ENCODE results near the gene AFAP1L1. TPM values are rescaled to one million over a fixed set of nuclear protein-coding genes. Genes with fewer than 3 reads are reported as not detected.

The AFAP1L1 gene
- total RNA-seq, 2 experiments from 2014 or later, result 0.18 to 0.55 TPM

DNA sequence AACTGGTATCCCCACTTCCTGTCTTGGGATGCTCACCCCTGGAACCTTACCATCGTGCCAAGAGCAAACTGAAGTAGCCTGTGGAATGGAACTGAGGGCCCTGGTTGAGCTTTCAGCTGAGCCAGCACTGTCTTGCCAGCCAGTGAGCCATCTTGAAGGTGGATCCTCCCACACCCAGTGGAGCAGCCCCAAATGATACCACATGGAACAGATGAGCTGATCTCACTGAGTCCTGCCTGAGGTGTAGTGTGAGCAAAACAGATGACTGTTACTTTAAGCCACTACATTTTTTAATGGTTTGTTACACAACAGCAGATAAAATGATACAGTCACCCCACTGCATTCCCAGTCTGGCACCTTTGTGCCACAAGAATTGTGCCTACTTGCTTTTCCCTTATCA is 84.0 kb downstream of the AFAP1L1 start:
- Mint-ChIP-seq H3K4me1 (peaks cover 79% of the 10 kb centered on the region), H3K36me3 (ENCODE audit: low read depth) (peaks cover 57% of the 10 kb centered on the region), H3K9me3 (ENCODE audit: low read depth) (no peaks in the 10 kb centered on the region), H3K4me3 (no peak overlapping the region), H3K27me3 (no peaks in the 10 kb centered on the region), H3K27ac (peak overlapping the region; percentile 76)
- intact Hi-C loops (cut with DNase I, micrococcal nuclease), result loop anchor here in 1 of 2 experiments (2.0 to 5.0 kb wide), 4 partner anchors 377 to 1057 kb away; partner anchors contain the start of genes CD74, PPARGC1B and SLC26A2
- peak; percentile 17 for ATAC-seq
- peak; percentile 59 for DNase-seq
- CTCF ChIA-PET, result interaction anchor here (0.7 to 7.8 kb wide), 9 partner anchors 8 to 207 kb away, joined by 3 to 84 read pairs (median 5); partner anchors contain the start of genes CSNK1A1 and GRPEL2
- POLR2A ChIA-PET, result interaction anchor here (0.6 to 1.1 kb wide), 3 partner anchors 9 to 11 kb away, joined by 3 to 6 read pairs (median 3); partner anchors contain the start of gene GRPEL2

DNA sequence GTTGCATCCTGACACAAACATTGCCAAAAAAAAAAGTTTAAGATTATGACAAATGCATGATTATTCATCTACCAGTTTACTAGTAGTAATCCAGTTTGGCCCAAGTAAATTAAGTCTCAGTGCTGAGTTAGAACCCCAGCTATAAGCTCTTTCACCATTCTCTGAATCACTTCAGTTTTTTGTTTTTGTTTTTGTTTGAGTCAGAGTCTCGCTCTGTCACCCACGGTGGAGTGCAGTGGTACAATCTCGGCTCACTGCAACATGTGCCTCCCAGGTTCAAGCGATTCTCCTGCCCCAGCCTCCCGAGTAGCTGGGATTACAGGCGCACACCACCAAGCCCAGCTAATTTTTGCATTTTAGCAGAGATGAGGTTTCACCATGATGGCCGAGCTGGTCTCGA is 84.7 kb downstream of the AFAP1L1 start:
- H3K27ac Mint-ChIP-seq, result peak overlapping the region; percentile 76
- ATAC-seq (peak; percentile 7), DNase-seq (peak; percentile 65)
- ChIA-PET CTCF (interaction anchor here (0.9 to 7.8 kb wide), 8 partner anchors 9 to 206 kb away, joined by 3 to 84 read pairs (median 4); partner anchors contain the start of genes CSNK1A1 and GRPEL2), POLR2A (interaction anchor here (0.6 to 1.1 kb wide), 4 partner anchors 9 to 195 kb away, joined by 3 to 6 read pairs (median 4); partner anchors contain the start of gene GRPEL2)
- H3K9me3 Mint-ChIP-seq (ENCODE audit: low read depth), result no peaks in the 10 kb centered on the region
- H3K4me1 Mint-ChIP-seq, result peaks cover 77% of the 10 kb centered on the region
- peak overlapping the region; percentile 26 for H3K4me3 Mint-ChIP-seq
- intact Hi-C loops (cut with DNase I, micrococcal nuclease), result loop anchor here in 1 of 2 experiments (2.0 to 5.0 kb wide), 4 partner anchors 376 to 1056 kb away; partner anchors contain the start of genes CD74, PPARGC1B and SLC26A2
- no peaks in the 10 kb centered on the region for H3K27me3 Mint-ChIP-seq
- peaks cover 52% of the 10 kb centered on the region for H3K36me3 Mint-ChIP-seq (ENCODE audit: low read depth)

DNA sequence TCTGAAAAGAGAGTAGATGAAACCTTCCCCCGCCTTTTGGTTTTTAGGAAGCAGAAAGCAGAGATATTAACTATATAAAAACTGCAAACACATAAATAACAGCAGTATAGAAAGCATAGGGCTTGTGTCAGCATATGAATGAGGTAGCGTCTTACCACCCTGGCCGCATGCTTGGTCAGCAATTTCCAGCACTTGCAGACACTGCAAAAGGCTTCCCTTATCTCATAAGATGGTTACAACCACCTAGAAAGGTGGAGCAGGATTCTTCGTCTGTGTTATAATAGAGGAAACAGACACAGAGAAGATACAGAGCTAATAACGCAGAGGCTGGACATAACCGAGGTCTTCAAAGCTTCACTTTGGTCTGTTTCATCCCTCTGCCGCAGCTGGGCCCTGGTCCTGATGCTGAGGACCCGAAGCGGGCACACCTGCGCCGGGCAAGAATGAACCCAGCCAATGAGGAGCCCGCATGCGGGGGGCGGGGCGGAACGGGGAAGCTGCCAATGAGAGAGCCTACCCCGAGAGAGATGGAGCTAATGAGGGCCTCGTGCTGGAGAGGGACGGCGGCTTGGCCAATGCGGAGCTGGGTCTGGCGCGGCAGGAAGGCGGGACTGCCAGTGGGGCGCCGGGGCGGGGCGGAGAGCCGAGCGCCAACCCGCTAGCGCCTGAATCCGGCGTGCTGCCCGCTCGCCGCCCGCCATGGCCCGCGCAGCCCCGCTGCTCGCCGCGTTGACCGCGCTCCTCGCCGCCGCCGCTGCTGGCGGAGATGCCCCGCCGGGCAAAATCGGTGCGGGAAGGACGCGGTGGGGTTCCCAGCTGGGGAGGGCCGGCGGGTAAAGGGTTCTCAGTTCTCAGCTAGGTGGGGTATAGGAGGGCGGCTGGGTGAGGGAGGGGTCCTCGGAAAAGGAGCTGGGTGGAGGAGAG is 86.0 kb downstream of the AFAP1L1 start, which contains the start of gene PCYOX1L:
PCYOX1L (plus strand) TSS at position 677 of the 924 bp plus-strand sequence; CDS start at position 700, 23 bp downstream.
- intact Hi-C loops (cut with DNase I, micrococcal nuclease), result loop anchor here (1.0 to 5.0 kb wide), 6 partner anchors 12 to 1055 kb away; partner anchors contain the start of genes GRPEL2 (in 2 of the 2), CD74 (in 1 of the 2), CSNK1A1 (in 1 of the 2) and PPARGC1B (in 1 of the 2)

DNA sequence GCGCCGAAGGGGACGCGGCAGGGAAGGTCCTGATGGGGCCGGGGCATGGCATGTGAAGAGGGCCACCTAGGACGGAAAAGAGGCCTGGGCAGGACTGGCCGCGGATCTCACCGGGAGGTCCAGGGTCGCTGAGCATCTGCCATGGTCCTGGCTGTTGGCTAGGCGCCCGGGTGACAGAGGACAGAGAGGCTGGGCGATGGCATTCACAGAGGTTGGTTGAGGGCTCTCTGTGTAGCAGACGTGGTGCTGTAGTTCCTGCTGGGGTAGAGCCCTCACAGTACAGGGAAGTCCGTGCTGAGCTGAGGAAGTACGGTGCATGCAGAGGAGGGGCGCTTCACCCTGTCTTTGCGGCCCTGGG is 86.6 kb downstream of the AFAP1L1 start:
- no peaks in the 10 kb centered on the region for H3K9me3 Mint-ChIP-seq (ENCODE audit: low read depth)
- ChIA-PET POLR2A (interaction anchor here (0.5 to 1.7 kb wide), 7 partner anchors 9 to 397 kb away, joined by 3 to 22 read pairs (median 4); partner anchors contain the start of genes CSNK1A1 and GRPEL2), CTCF (interaction anchor here (0.9 to 7.8 kb wide), 6 partner anchors 8 to 41 kb away, joined by 3 to 84 read pairs (median 8); partner anchors contain the start of gene GRPEL2)
- H3K36me3 Mint-ChIP-seq (ENCODE audit: low read depth), result peaks cover 36% of the 10 kb centered on the region
- H3K4me1 Mint-ChIP-seq, result peaks cover 64% of the 10 kb centered on the region
- intact Hi-C loops (cut with DNase I, micrococcal nuclease), result loop anchor here in 1 of 2 experiments (5.0 kb wide), 3 partner anchors 374 to 604 kb away; partner anchors contain the start of genes PPARGC1B and SLC26A2
- no peaks in the 10 kb centered on the region for H3K27me3 Mint-ChIP-seq
- peak; percentile 44 for DNase-seq
- ATAC-seq, result peak; percentile 12
- H3K4me3 Mint-ChIP-seq, result peak overlapping the region; percentile 94
- peak overlapping the region; percentile 89 for H3K27ac Mint-ChIP-seq

More for the DNA sequence above, 86.0 kb downstream of the AFAP1L1 start, which contains the start of gene PCYOX1L:
- Mint-ChIP-seq H3K4me1 (peaks cover 66% of the 10 kb centered on the region), H3K36me3 (ENCODE audit: low read depth) (peaks cover 39% of the 10 kb centered on the region), H3K4me3 (peak within 1 kb of the TSS; percentile 94), H3K9me3 (ENCODE audit: low read depth) (no peaks in the 10 kb centered on the region), H3K27me3 (no peaks in the 10 kb centered on the region), H3K27ac (peak within 1 kb of the TSS; percentile 89)
- ChIA-PET CTCF (interaction anchor here (0.7 to 7.8 kb wide), 10 partner anchors 9 to 194 kb away, joined by 3 to 84 read pairs (median 6); partner anchors contain the start of genes CSNK1A1 and GRPEL2), POLR2A (interaction anchor here (0.5 to 1.7 kb wide), 6 partner anchors 8 to 398 kb away, joined by 3 to 22 read pairs (median 4); partner anchors contain the start of genes CSNK1A1 and GRPEL2)
- DNase-seq (peak; percentile 96), ATAC-seq (peak; percentile 98)

DNA sequence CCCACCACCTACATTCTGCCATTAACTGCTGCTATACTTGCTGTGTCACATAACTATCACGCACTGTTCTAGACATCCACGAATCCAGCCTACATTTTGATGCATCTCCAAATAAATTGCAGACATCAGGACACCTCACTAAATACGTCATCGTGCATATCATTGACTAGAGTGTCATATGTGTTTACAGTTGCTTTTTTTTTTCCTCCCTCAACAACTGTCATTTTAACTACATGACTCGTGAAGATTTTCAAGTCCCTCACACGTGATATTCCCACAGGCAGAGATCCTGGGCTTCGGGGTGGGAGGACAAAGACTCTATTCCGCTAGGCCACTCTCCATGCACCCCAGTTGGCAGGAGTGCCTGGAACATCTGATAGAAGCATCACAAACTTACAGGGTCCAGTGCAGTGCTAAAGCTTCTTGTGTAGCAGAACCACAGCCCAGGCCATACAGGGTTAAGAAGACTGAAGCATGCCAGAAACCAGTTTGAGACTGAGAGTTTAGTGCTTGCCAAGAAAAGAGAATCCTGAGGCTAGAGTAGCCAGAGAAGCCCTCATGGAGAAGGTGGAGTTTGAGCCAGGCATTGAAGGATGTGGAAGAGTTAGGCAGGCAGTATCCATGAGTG is 87.3 kb downstream of the AFAP1L1 start:
- peaks cover 60% of the 10 kb centered on the region for H3K4me1 Mint-ChIP-seq
- POLR2A ChIA-PET, result interaction anchor here (1.2 to 1.7 kb wide), 2 partner anchors 60 to 192 kb away, joined by 4 to 10 read pairs; partner anchors contain the start of gene CSNK1A1
- H3K27me3 Mint-ChIP-seq, result no peaks in the 10 kb centered on the region
- H3K36me3 Mint-ChIP-seq (ENCODE audit: low read depth), result peaks cover 32% of the 10 kb centered on the region
- H3K9me3 Mint-ChIP-seq (ENCODE audit: low read depth), result no peaks in the 10 kb centered on the region
- ATAC-seq, result no peak
- intact Hi-C loops (cut with DNase I, micrococcal nuclease), result loop anchor here in 1 of 2 experiments (5.0 kb wide), 3 partner anchors 373 to 603 kb away; partner anchors contain the start of genes PPARGC1B and SLC26A2
- CTCF ChIA-PET, result interaction anchor here (1.6 to 2.2 kb wide), 2 partner anchors 10 to 13 kb away, joined by 9 to 10 read pairs; no protein-coding TSS in a partner anchor
- H3K4me3 Mint-ChIP-seq, result peak overlapping the region; percentile 94
- H3K27ac Mint-ChIP-seq, result peak overlapping the region; percentile 89
- no peak for DNase-seq

DNA sequence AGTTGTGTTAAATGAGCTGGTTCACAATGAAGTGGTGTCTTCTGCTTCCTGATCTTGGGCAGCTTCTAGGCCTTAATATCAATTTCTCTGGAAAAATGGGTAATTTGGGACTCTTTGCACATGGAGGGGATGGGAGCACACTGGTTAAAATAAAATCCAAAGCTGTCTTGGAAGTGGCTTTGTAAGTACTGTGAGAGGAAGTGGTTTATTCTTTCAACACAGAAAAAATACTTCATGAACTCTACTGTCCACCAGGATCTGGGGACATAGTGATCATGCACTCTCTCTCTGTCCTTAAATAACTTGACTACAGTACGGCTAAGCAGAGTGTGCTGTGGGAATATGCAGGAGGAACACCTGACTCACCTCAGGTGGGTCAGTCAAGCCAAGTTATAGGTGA is 88.6 kb downstream of the AFAP1L1 start:
- H3K27me3 Mint-ChIP-seq, result no peaks in the 10 kb centered on the region
- intact Hi-C loops (cut with DNase I, micrococcal nuclease), result no loop called here
- peaks cover 51% of the 10 kb centered on the region for H3K4me1 Mint-ChIP-seq
- DNase-seq, result no peak
- H3K9me3 Mint-ChIP-seq (ENCODE audit: low read depth), result no peaks in the 10 kb centered on the region
- peak overlapping the region; percentile 77 for H3K27ac Mint-ChIP-seq
- H3K36me3 Mint-ChIP-seq (ENCODE audit: low read depth), result peaks cover 19% of the 10 kb centered on the region
- ChIA-PET POLR2A (interaction anchor here (1.0 kb wide), 1 partner anchor 190 kb away, joined by 3 read pairs; no protein-coding TSS in a partner anchor), CTCF (interaction anchor here (0.7 to 2.2 kb wide), 8 partner anchors 9 to 347 kb away, joined by 3 to 10 read pairs (median 4); partner anchors contain the start of gene GRPEL2)
- no peak overlapping the region for H3K4me3 Mint-ChIP-seq
- no peak for ATAC-seq

DNA sequence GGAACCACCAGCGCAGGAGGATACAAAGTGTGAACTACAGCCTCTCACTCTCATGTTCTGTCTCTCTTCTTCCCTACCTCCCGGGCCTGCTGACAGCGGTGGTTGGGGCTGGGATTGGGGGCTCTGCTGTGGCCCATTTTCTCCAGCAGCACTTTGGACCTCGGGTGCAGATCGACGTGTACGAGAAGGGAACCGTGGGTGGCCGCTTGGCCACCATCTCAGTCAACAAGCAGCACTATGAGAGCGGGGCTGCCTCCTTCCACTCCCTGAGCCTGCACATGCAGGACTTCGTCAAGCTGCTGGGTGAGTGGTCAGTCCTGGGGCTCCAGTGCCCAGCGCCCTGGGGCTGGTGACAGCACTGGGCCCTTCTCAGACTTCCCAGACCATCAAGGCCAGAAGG is 90.9 kb downstream of the AFAP1L1 start:
- H3K4me1 Mint-ChIP-seq, result peaks cover 34% of the 10 kb centered on the region
- no peaks in the 10 kb centered on the region for H3K9me3 Mint-ChIP-seq (ENCODE audit: low read depth)
- H3K27ac Mint-ChIP-seq, result peak overlapping the region; percentile 0
- H3K4me3 Mint-ChIP-seq, result no peak overlapping the region
- ATAC-seq (no peak), DNase-seq (no peak)
- intact Hi-C loops (cut with DNase I, micrococcal nuclease), result no loop called here
- POLR2A ChIA-PET, result no interaction called here
- H3K27me3 Mint-ChIP-seq, result no peaks in the 10 kb centered on the region
- CTCF ChIA-PET, result interaction anchor here (1.6 to 2.6 kb wide), 3 partner anchors 9 to 48 kb away, joined by 3 to 16 read pairs (median 4); no protein-coding TSS in a partner anchor
- peaks cover 7% of the 10 kb centered on the region for H3K36me3 Mint-ChIP-seq (ENCODE audit: low read depth)

DNA sequence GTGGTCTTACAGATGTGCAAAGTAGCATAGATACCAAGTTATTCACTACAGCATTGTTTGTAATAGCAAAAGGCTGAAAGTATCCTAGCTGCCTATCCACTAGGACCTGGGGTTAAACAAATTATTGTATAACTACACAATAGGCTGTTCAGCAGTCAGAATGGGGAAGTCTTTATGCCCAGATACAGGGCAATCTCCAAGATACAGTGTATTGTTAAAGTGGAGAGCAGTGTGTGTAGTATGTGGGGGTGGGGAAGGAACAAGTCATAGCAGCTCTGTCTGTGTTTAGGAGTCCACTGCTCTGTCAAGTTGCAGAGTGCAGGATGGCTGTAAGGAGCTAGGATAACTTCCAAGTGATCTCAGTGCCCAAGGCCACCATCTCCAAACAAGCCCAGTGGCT is 91.7 kb downstream of the AFAP1L1 start:
- peaks cover 33% of the 10 kb centered on the region for H3K4me1 Mint-ChIP-seq

DNA sequence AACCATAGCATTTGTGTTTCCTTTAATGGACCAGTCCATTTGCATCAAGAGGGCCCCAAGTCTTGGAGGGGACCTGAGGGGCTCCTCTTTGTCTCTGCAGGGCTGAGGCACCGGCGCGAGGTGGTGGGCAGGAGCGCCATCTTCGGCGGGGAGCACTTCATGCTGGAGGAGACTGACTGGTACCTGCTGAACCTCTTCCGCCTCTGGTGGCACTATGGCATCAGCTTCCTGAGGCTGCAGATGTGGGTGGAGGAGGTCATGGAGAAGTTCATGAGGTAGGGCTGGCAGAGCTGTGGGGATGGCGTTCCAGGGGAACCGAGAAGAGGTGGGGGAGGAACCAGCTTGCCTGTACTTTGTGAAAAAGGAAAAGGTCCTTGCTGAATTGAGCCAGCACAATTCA is 92.3 kb downstream of the AFAP1L1 start:
- H3K4me3 Mint-ChIP-seq, result no peak overlapping the region
- H3K27me3 Mint-ChIP-seq, result no peaks in the 10 kb centered on the region
- H3K36me3 Mint-ChIP-seq (ENCODE audit: low read depth), result peaks cover 13% of the 10 kb centered on the region
- CTCF ChIA-PET, result interaction anchor here (1.2 to 6.5 kb wide), 2 partner anchors 9 to 10 kb away, joined by 3 to 84 read pairs; partner anchors contain the start of gene PCYOX1L
- DNase-seq (no peak), ATAC-seq (no peak)
- H3K27ac Mint-ChIP-seq, result no peak overlapping the region
- intact Hi-C loops (cut with DNase I, micrococcal nuclease), result no loop called here
- H3K4me1 Mint-ChIP-seq, result peaks cover 27% of the 10 kb centered on the region
- no peaks in the 10 kb centered on the region for H3K9me3 Mint-ChIP-seq (ENCODE audit: low read depth)
- POLR2A ChIA-PET, result no interaction called here

More for the DNA sequence above, 91.7 kb downstream of the AFAP1L1 start:
- Mint-ChIP-seq H3K36me3 (ENCODE audit: low read depth) (peaks cover 12% of the 10 kb centered on the region), H3K9me3 (ENCODE audit: low read depth) (no peaks in the 10 kb centered on the region), H3K4me3 (no peak overlapping the region), H3K27ac (no peak overlapping the region), H3K27me3 (no peaks in the 10 kb centered on the region)
- CTCF ChIA-PET, result interaction anchor here (1.2 to 6.5 kb wide), 4 partner anchors 8 to 49 kb away, joined by 3 to 84 read pairs (median 10); partner anchors contain the start of gene PCYOX1L
- ATAC-seq (no peak), DNase-seq (no peak)
- intact Hi-C loops (cut with DNase I, micrococcal nuclease), result no loop called here
- POLR2A ChIA-PET, result no interaction called here

DNA sequence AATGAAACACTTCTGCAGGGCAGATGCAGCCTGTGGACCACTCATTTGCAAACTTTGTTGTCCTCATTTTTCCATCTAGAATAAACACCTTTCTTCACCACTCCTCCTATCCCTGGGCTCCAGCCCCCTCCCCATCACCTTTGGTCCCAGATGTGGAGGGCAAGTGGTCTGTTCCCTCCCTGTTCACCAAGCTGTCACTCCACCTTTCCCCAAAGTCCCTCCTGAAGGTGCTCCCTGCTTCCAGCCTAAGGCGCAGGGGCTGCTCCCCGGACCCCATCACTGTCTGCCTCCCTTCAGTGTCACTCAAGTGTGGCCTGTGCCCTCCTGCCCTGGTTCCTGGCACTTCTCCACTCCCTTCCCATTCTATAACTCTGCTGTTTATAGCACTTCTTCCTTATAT is 93.1 kb downstream of the AFAP1L1 start:
- no peak overlapping the region for H3K27ac Mint-ChIP-seq
- DNase-seq (no peak), ATAC-seq (no peak)
- POLR2A ChIA-PET, result no interaction called here
- no peaks in the 10 kb centered on the region for H3K9me3 Mint-ChIP-seq (ENCODE audit: low read depth)
- H3K27me3 Mint-ChIP-seq, result no peaks in the 10 kb centered on the region
- peaks cover 21% of the 10 kb centered on the region for H3K4me1 Mint-ChIP-seq
- H3K4me3 Mint-ChIP-seq, result no peak overlapping the region
- CTCF ChIA-PET, result interaction anchor here (1.0 to 6.5 kb wide), 3 partner anchors 9 to 197 kb away, joined by 3 to 84 read pairs (median 3); partner anchors contain the start of gene PCYOX1L
- intact Hi-C loops (cut with DNase I, micrococcal nuclease), result loop anchor here in 1 of 2 experiments (5.0 kb wide), 2 partner anchors 68 to 198 kb away; no protein-coding TSS in a partner anchor
- peaks cover 15% of the 10 kb centered on the region for H3K36me3 Mint-ChIP-seq (ENCODE audit: low read depth)

Data from activated CD4-positive, alpha-beta T cell treated with anti-CD3 and anti-CD28 coated beads for 36 hours (primary cell).